PFSK-1 (cell line): Measurements from ENCODE around the gene FKBP5.

ENCODE experiments used
- FOXP2 ChIP-seq: optimal IDR thresholded peaks from 2 replicates; pipeline ENCODE3; 2011; ENCODE audit warnings: borderline replicate concordance, control low read depth, inconsistent platforms; ENCODE audit not compliant: insufficient read depth; ENCODE audit errors: extremely low read length, extremely low read depth
- POLR2AphosphoS5 ChIP-seq: IDR thresholded peaks from 2 replicates; pipeline ENCODE4 v1.6.1; 2012; ENCODE audit warnings: low read depth, mild to moderate bottlenecking, control low read depth, low read length, moderate library complexity
- SIN3A ChIP-seq: IDR thresholded peaks from 2 replicates; pipeline ENCODE4 v1.6.1; 2012; ENCODE audit warnings: mild to moderate bottlenecking, low read length, moderate library complexity, borderline replicate concordance; ENCODE audit not compliant: insufficient read depth
- TAF1 ChIP-seq: IDR thresholded peaks from 2 replicates; pipeline ENCODE4 v1.6.1; 2012; ENCODE audit warnings: low read length, control low read depth, borderline replicate concordance; ENCODE audit not compliant: insufficient read depth
- TF ChIP-seq, protein P1 (sequence below), 2 experiments: IDR thresholded peaks; 2 replicates each; pipeline versions ENCODE4 v1.6.1 to v1.8.0; 2011 to 2012; ENCODE audit warnings: low read depth in 2 of 2, low read length in 2 of 2, control low read depth in 1 of 2, inconsistent platforms in 1 of 2, mild to moderate bottlenecking in 1 of 2, moderate library complexity in 1 of 2; ENCODE audit not compliant: insufficient read depth in 1 of 2

Gene FKBP5

GRCh38 chr6:35541836-35542235, 146.9 kb downstream of the FKBP5 start:
- TF ChIP-seq FOXP2 = no peak
- no peak for TF ChIP-seq POLR2AphosphoS5
- TF ChIP-seq SIN3A = no peak
- TF ChIP-seq, protein P1, sequence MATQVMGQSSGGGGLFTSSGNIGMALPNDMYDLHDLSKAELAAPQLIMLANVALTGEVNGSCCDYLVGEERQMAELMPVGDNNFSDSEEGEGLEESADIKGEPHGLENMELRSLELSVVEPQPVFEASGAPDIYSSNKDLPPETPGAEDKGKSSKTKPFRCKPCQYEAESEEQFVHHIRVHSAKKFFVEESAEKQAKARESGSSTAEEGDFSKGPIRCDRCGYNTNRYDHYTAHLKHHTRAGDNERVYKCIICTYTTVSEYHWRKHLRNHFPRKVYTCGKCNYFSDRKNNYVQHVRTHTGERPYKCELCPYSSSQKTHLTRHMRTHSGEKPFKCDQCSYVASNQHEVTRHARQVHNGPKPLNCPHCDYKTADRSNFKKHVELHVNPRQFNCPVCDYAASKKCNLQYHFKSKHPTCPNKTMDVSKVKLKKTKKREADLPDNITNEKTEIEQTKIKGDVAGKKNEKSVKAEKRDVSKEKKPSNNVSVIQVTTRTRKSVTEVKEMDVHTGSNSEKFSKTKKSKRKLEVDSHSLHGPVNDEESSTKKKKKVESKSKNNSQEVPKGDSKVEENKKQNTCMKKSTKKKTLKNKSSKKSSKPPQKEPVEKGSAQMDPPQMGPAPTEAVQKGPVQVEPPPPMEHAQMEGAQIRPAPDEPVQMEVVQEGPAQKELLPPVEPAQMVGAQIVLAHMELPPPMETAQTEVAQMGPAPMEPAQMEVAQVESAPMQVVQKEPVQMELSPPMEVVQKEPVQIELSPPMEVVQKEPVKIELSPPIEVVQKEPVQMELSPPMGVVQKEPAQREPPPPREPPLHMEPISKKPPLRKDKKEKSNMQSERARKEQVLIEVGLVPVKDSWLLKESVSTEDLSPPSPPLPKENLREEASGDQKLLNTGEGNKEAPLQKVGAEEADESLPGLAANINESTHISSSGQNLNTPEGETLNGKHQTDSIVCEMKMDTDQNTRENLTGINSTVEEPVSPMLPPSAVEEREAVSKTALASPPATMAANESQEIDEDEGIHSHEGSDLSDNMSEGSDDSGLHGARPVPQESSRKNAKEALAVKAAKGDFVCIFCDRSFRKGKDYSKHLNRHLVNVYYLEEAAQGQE (IDR thresholded peaks at IDR 0.05; ENCODE audit: insufficient read depth in 1 of 2, low read depth in 2 of 2, low read length in 2 of 2) = no peak
- no peak for TF ChIP-seq TAF1

- no peak for TF ChIP-seq SIN3A
- TF ChIP-seq TAF1 = no peak
- TF ChIP-seq, protein P1 (IDR thresholded peaks at IDR 0.05; ENCODE audit: insufficient read depth in 1 of 2, low read depth in 2 of 2, low read length in 2 of 2) = no peak
- TF ChIP-seq FOXP2 = no peak
- TF ChIP-seq POLR2AphosphoS5 = no peak
Measured at GRCh38 chr6:35539223-35539622, 149.5 kb downstream of the FKBP5 start.

DNA sequence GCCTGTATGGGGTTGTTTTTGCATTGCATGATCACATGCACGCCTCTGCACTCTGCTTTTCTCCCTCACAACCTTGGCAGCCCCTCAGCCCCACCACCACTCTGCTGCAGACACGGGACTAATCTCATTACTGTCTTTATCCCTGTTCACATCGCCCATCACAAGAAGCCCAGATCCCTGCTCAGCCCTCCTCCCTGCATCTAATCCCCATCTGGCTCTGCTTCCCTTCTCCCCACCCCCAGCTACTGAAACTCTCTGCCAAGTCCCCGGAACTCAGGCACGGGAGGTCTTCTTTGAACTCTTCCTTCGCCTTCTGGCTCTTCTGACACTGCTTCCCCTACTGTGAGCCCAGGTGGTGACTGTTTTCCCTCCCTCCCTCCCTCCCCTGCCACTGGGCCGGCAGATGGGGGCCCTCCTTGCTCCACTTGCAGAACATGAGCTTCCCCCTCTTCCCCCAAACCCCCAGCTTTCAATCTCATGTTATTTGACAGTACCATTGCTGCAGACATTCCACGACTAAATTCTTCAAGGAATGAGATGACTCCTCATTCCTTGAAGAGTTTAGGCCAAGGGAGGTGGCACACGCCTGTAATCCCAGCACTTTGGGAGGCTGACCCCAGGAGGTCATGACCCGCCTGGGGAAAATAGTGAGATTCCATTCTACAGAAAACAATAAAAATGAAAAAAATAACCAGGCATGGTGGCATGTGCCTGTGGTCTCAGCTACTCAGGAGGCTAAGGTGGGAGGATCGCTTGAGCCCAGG, 154.1 kb downstream of the FKBP5 start:
- TF ChIP-seq TAF1 = no peak
- TF ChIP-seq SIN3A = no peak
- no peak for TF ChIP-seq POLR2AphosphoS5
- TF ChIP-seq, protein P1 (IDR thresholded peaks at IDR 0.05; ENCODE audit: insufficient read depth in 1 of 2, low read depth in 2 of 2, low read length in 2 of 2) = no peak
- TF ChIP-seq FOXP2 = no peak

GRCh38 chr6:35533981-35534380, 154.7 kb downstream of the FKBP5 start:
- TF ChIP-seq SIN3A (no peak), POLR2AphosphoS5 (no peak), FOXP2 (no peak), TAF1 (no peak)
- TF ChIP-seq, protein P1 (IDR thresholded peaks at IDR 0.05; ENCODE audit: insufficient read depth in 1 of 2, low read depth in 2 of 2, low read length in 2 of 2) = no peak
